Prostate gland (tissue), 2 donors: ENCODE data around the gene CEP70. TPM values are rescaled to one million over a fixed set of nuclear protein-coding genes. Genes with fewer than 3 reads are reported as not detected.

Experiments
- DNase-seq: peaks from one replicate; pipeline ENCODE4 v3.0.0-alpha.2; 2019; ENCODE audit warnings: low spot score
- H3K27ac ChIP-seq, 2 donors: fragments of 200-600 bp; sonication (generic); 2 replicates each; pipeline ENCODE4 v1.5.1; 2017 to 2019
- H3K27me3 ChIP-seq: fragments of 200-600 bp; sonication (generic); replicated peaks from 2 replicates; pipeline ENCODE4 v1.5.1; 2019; ENCODE audit not compliant: insufficient read depth
- H3K36me3 ChIP-seq, 2 donors: fragments of 200-600 bp; sonication (generic); 1 replicate in 1 of 2; 2 replicates in 1 of 2; pipeline versions ENCODE4 v1.5.1 to v1.8.1; 2017 to 2019
- H3K4me1 ChIP-seq: fragments of 200-600 bp; sonication (generic); replicated peaks from 2 replicates; pipeline ENCODE4 v1.5.1; 2019
- H3K4me3 ChIP-seq, 2 donors: fragments of 200-600 bp; sonication (generic); 2 replicates each; pipeline ENCODE4 v1.5.1; 2017 to 2019
- H3K9me3 ChIP-seq: fragments of 200-600 bp; sonication (generic); 2 replicates; pipeline ENCODE4 v1.5.1; 2017
- POLR2A ChIP-seq: fragments of 450-650 bp; IDR thresholded peaks from one replicate; pipeline ENCODE4 v1.6.1; 2016; ENCODE audit warnings: antibody characterized with exemption, mild to moderate bottlenecking
- POLR2AphosphoS5 ChIP-seq: sonication (generic); formaldehyde crosslinking; IDR thresholded peaks from one replicate; pipeline ENCODE4 v1.6.1; 2017; ENCODE audit warnings: antibody characterized with exemption
- WGBS: methylation state at CpG from one replicate; pipeline ENCODE4 v1.1.5; 2018; 5-methylcytosine and 5-hydroxymethylcytosine counted together
- intact Hi-C: fragments of 100-400 bp; cut with DNase I; formaldehyde crosslinking; loops from one replicate; pipeline ENCODE4 v1.14.2; 2022
- total RNA-seq, 2 donors: library from RNA; depleted of rRNA; stranded (reverse); fragments of >200 nt; gene quantifications; one replicate each; pipeline ENCODE4 v1.1.0, GENCODE V29; 2016
- TF ChIP-seq, protein P1 (sequence below), 4 experiments: fragments of 200-600 bp in 2 of 4; fragments of 450-650 bp in 2 of 4; sonication (generic) in 2 of 4; IDR thresholded peaks; 1 replicate in 3 of 4; 2 replicates in 1 of 4; pipeline ENCODE4 v1.5.1; 2016 to 2019; ENCODE audit warnings: antibody characterized with exemption in 4 of 4, mild to moderate bottlenecking in 2 of 4, moderate library complexity in 2 of 4

The CEP70 gene
- total RNA-seq, 2 donors from 2014 or later: 24.1 to 38.0 TPM

DNA sequence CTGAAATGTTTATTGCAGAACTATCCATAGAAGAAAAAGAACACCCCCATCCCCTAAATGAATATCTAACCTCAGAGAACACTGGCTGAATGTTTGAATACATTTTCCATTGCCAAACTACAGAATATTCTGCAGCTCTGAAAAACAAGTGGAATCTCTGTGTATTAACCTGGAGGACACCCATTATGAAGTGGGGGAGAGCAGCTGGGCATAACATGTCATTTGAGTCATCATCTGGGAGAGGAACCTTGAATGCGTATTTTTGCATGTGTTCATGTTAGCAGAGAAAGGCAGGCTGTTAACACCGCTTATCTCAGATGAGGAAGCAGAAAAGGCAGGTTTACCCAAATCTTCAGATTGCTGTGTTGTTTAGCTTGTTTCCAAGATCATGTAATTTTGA lies 128.1 kb downstream of the CEP70 start:
- Histone ChIP-seq H3K4me3 (no peak overlapping the region), H3K27me3 (no peaks in the 10 kb centered on the region), H3K27ac (no peak overlapping the region), H3K36me3 (no peaks in the 10 kb centered on the region), H3K9me3 (no peaks in the 10 kb centered on the region), H3K4me1 (no peaks in the 10 kb centered on the region)
- no peak for TF ChIP-seq POLR2AphosphoS5
- no peak for TF ChIP-seq POLR2A
- TF ChIP-seq, protein P1, sequence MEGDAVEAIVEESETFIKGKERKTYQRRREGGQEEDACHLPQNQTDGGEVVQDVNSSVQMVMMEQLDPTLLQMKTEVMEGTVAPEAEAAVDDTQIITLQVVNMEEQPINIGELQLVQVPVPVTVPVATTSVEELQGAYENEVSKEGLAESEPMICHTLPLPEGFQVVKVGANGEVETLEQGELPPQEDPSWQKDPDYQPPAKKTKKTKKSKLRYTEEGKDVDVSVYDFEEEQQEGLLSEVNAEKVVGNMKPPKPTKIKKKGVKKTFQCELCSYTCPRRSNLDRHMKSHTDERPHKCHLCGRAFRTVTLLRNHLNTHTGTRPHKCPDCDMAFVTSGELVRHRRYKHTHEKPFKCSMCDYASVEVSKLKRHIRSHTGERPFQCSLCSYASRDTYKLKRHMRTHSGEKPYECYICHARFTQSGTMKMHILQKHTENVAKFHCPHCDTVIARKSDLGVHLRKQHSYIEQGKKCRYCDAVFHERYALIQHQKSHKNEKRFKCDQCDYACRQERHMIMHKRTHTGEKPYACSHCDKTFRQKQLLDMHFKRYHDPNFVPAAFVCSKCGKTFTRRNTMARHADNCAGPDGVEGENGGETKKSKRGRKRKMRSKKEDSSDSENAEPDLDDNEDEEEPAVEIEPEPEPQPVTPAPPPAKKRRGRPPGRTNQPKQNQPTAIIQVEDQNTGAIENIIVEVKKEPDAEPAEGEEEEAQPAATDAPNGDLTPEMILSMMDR (IDR thresholded peaks at IDR 0.05): no peak
- DNase-seq: no peak
- WGBS: 62% methylated on average over 2 of the region's 2 CpGs
- intact Hi-C loops: no loop called here

DNA sequence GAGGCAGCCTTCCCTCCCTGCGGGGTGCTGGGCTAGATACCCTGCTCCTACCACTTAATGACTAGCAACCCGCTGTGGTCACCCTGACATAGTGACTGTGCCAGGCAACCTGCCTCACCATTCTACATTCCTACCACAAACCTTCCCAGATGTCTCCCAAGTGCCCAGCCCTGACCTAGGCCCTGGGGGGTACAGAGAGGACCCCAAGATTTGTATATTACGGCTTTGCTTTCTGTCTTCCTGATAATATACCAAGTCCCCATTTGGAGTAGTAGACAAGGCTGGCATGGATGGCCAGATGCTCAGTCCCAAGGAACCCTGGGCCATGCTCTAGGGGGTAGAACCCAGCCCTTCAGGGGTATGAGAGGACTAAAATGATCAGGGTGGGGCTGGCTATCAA lies 128.6 kb downstream of the CEP70 start:
- 100% methylated on average over 3 of the region's 3 CpGs for WGBS
- H3K9me3 ChIP-seq: no peaks in the 10 kb centered on the region
- H3K27me3 ChIP-seq: no peaks in the 10 kb centered on the region
- TF ChIP-seq POLR2A: no peak
- TF ChIP-seq POLR2AphosphoS5: no peak
- TF ChIP-seq, protein P1 (IDR thresholded peaks at IDR 0.05): no peak
- H3K27ac ChIP-seq: no peak overlapping the region
- no peak for DNase-seq
- intact Hi-C loops: no loop called here
- no peak overlapping the region for H3K4me3 ChIP-seq
- no peaks in the 10 kb centered on the region for H3K4me1 ChIP-seq
- no peaks in the 10 kb centered on the region for H3K36me3 ChIP-seq

- Histone ChIP-seq H3K27ac (no peak overlapping the region), H3K27me3 (no peaks in the 10 kb centered on the region), H3K9me3 (no peaks in the 10 kb centered on the region), H3K4me3 (no peak overlapping the region), H3K36me3 (no peaks in the 10 kb centered on the region), H3K4me1 (no peaks in the 10 kb centered on the region)
- 74% methylated on average over 2 of the region's 2 CpGs for WGBS
- no peak for DNase-seq
- intact Hi-C loops: no loop called here
- no peak for TF ChIP-seq POLR2AphosphoS5
- no peak for TF ChIP-seq POLR2A
- TF ChIP-seq, protein P1 (IDR thresholded peaks at IDR 0.05): no peak
These were observed 129.6 kb downstream of the CEP70 start for GRCh38 chr3:138464491-138464860.

GRCh38 chr3:138463724-138464490 lies 130.2 kb downstream of the CEP70 start:
- intact Hi-C loops: no loop called here
- DNase-seq: no peak
- Histone ChIP-seq H3K9me3 (no peaks in the 10 kb centered on the region), H3K27me3 (no peaks in the 10 kb centered on the region), H3K4me3 (no peak overlapping the region), H3K36me3 (no peaks in the 10 kb centered on the region), H3K27ac (no peak overlapping the region), H3K4me1 (no peaks in the 10 kb centered on the region)
- WGBS: 84% methylated on average over 6 of the region's 6 CpGs
- TF ChIP-seq POLR2AphosphoS5: no peak
- no peak for TF ChIP-seq POLR2A
- TF ChIP-seq, protein P1 (IDR thresholded peaks at IDR 0.05): no peak

DNA sequence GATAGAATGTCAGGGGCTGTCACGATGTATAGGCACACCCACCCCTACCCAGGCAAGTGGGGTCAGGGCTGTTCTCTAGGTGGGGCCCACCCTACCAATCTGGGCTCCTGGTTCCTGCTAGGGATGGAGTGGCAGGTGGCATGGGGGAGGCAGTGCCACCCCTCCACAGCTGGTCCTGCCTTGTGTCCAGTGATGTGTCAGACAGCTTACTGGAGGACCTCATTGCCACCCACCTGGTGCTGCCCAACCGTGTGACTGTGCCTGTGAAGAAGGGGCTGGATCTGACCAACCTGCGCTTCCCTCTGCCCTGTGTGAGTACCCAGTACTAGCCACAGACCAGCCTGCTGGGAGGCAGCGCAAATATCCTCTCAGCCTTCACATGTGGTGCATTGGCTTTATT lies 132.2 kb downstream of the CEP70 start:
- no peak for DNase-seq
- intact Hi-C loops: no loop called here

More for the DNA sequence above, 132.2 kb downstream of the CEP70 start:
- no peaks in the 10 kb centered on the region for H3K27me3 ChIP-seq
- no peak overlapping the region for H3K27ac ChIP-seq
- H3K9me3 ChIP-seq: no peaks in the 10 kb centered on the region
- H3K4me3 ChIP-seq: no peak overlapping the region
- TF ChIP-seq, protein P1 (IDR thresholded peaks at IDR 0.05): no peak
- TF ChIP-seq POLR2AphosphoS5: no peak
- no peak for TF ChIP-seq POLR2A
- H3K4me1 ChIP-seq: no peaks in the 10 kb centered on the region
- 92% methylated on average over 4 of the region's 4 CpGs for WGBS
- H3K36me3 ChIP-seq: no peaks in the 10 kb centered on the region
